HEK293T (cell line): ENCODE results near the gene CDK5RAP2.

Experiments used
- CTCF ChIA-PET: fragments of 350-600 bp; formaldehyde crosslinking; extraction: SDS; loops from one replicate; lab custom pipeline; 2021; ENCODE audit warnings: antibody characterized with exemption, inconsistent platforms; lab: Yijun Ruan, JAX
- POLR2A ChIA-PET: fragments of 350-600 bp; formaldehyde crosslinking; extraction: SDS; loops from one replicate; lab custom pipeline; 2020; ENCODE audit warnings: antibody characterized with exemption, inconsistent platforms; lab: Yijun Ruan, JAX
- DNase-seq: peaks from one replicate; pipeline ENCODE4 v3.0.0; 2012; ENCODE audit warnings: mixed read lengths; ENCODE audit errors: extremely low spot score
- ARNT ChIP-seq: fragments of 450-650 bp; IDR thresholded peaks from 2 replicates; pipeline ENCODE4 v1.6.1; 2017; ENCODE audit warnings: mild to moderate bottlenecking
- BHLHE40 ChIP-seq: fragments of 450-650 bp; IDR thresholded peaks from 2 replicates; pipeline ENCODE4 v1.6.1; 2016; ENCODE audit warnings: mild to moderate bottlenecking, moderate library complexity, borderline replicate concordance
- CTBP1 ChIP-seq: fragments of 450-650 bp; IDR thresholded peaks from 2 replicates; pipeline ENCODE4 v1.6.1; 2016; ENCODE audit warnings: borderline replicate concordance
- ELF4 ChIP-seq: fragments of 450-650 bp; IDR thresholded peaks from 2 replicates; pipeline ENCODE4 v1.6.1; 2017; ENCODE audit warnings: antibody characterized with exemption
- FOXA1 ChIP-seq: fragments of 450-650 bp; IDR thresholded peaks from 2 replicates; pipeline ENCODE4 v1.6.1; 2016; ENCODE audit warnings: mild to moderate bottlenecking
- FOXK2 ChIP-seq: fragments of 450-650 bp; IDR thresholded peaks from 2 replicates; pipeline ENCODE4 v1.6.1; 2016; ENCODE audit warnings: mild to moderate bottlenecking
- FOXM1 ChIP-seq: fragments of 450-650 bp; IDR thresholded peaks from 2 replicates; pipeline ENCODE4 v1.6.1; 2017; ENCODE audit warnings: mild to moderate bottlenecking, borderline replicate concordance
- HDGF ChIP-seq: fragments of 450-650 bp; IDR thresholded peaks from 2 replicates; pipeline ENCODE4 v1.6.1; 2017; ENCODE audit warnings: antibody characterized with exemption, borderline replicate concordance
- L3MBTL2 ChIP-seq: fragments of 450-650 bp; conservative IDR thresholded peaks from 2 replicates; pipeline ENCODE4 v1.6.1; 2016; ENCODE audit warnings: mild to moderate bottlenecking
- LEF1 ChIP-seq: fragments of 450-650 bp; IDR thresholded peaks from 2 replicates; pipeline ENCODE4 v1.6.1; 2017; ENCODE audit warnings: mild to moderate bottlenecking, borderline replicate concordance
- NFRKB ChIP-seq: fragments of 450-650 bp; IDR thresholded peaks from 2 replicates; pipeline ENCODE4 v1.6.1; 2016; ENCODE audit warnings: mild to moderate bottlenecking, moderate library complexity
- PKNOX1 ChIP-seq: fragments of 450-650 bp; IDR thresholded peaks from 2 replicates; pipeline ENCODE4 v1.6.1; 2016
- SP1 ChIP-seq: fragments of 450-650 bp; IDR thresholded peaks from 2 replicates; pipeline ENCODE4 v1.6.1; 2017
- SUZ12 ChIP-seq: fragments of 450-650 bp; IDR thresholded peaks from 2 replicates; pipeline ENCODE4 v1.6.1; 2016; ENCODE audit warnings: mild to moderate bottlenecking
- TARDBP ChIP-seq: fragments of 450-650 bp; IDR thresholded peaks from 2 replicates; pipeline ENCODE4 v1.6.1; 2016
- ZNF384 ChIP-seq: fragments of 450-650 bp; IDR thresholded peaks from 2 replicates; pipeline ENCODE4 v1.6.1; 2016

The CDK5RAP2 gene

GRCh38 chr9:120593250-120593954 lies 13.4 kb upstream of the CDK5RAP2 start:
- DNase-seq = no peak
- no peak for TF ChIP-seq NFRKB
- TF ChIP-seq L3MBTL2 = no peak
- no peak for TF ChIP-seq ZNF384
- no peak for TF ChIP-seq FOXK2
- TF ChIP-seq TARDBP = no peak
- TF ChIP-seq SP1 = no peak
- TF ChIP-seq FOXM1 = no peak
- TF ChIP-seq BHLHE40 = no peak
- no peak for TF ChIP-seq LEF1
- TF ChIP-seq PKNOX1 = no peak
- TF ChIP-seq SUZ12 = no peak
- no peak for TF ChIP-seq CTBP1
- ChIA-PET POLR2A (no interaction called here), CTCF (no interaction called here)

GRCh38 chr9:120592210-120592609 lies 12.2 kb upstream of the CDK5RAP2 start:
- ChIA-PET POLR2A (no interaction called here), CTCF (no interaction called here)
- DNase-seq = no peak
- TF ChIP-seq TARDBP = no peak
- no peak for TF ChIP-seq SUZ12
- TF ChIP-seq ELF4 = no peak
- TF ChIP-seq FOXA1 = no peak
- no peak for TF ChIP-seq FOXM1

GRCh38 chr9:120587328-120587727 lies 7.4 kb upstream of the CDK5RAP2 start:
- ChIA-PET POLR2A (no interaction called here), CTCF (no interaction called here)
- TF ChIP-seq ZNF384 = no peak
- no peak for DNase-seq

GRCh38 chr9:120583958-120584369 lies 4.0 kb upstream of the CDK5RAP2 start:
- ChIA-PET CTCF (no interaction called here), POLR2A (no interaction called here)
- DNase-seq = peak; percentile 32
- TF ChIP-seq FOXK2 (no peak), BHLHE40 (no peak), ELF4 (no peak), L3MBTL2 (no peak), TARDBP (no peak), ARNT (no peak), LEF1 (no peak), NFRKB (no peak), CTBP1 (no peak), ZNF384 (no peak), SUZ12 (no peak), PKNOX1 (no peak), SP1 (no peak), HDGF (no peak), FOXA1 (no peak), FOXM1 (no peak)

- POLR2A ChIA-PET = interaction anchor here (1.2 kb wide), 1 partner anchor 8 kb away, joined by 3 read pairs; no protein-coding TSS in a partner anchor
- DNase-seq = peak; percentile 22
- TF ChIP-seq TARDBP = no peak
- no peak for TF ChIP-seq SP1
- no peak for TF ChIP-seq SUZ12
- TF ChIP-seq ARNT = no peak
- TF ChIP-seq FOXM1 = no peak
- TF ChIP-seq ELF4 = no peak
- TF ChIP-seq BHLHE40 = no peak
- TF ChIP-seq FOXA1 = no peak
- no peak for TF ChIP-seq NFRKB
- TF ChIP-seq LEF1 = no peak
- no peak for TF ChIP-seq L3MBTL2
- TF ChIP-seq CTBP1 = no peak
- CTCF ChIA-PET = no interaction called here
These were observed 572 bp downstream of the CDK5RAP2 start for GRCh38 chr9:120579139-120580050.

GRCh38 chr9:120574473-120574872 lies 5.5 kb downstream of the CDK5RAP2 start:
- ChIA-PET POLR2A (no interaction called here), CTCF (no interaction called here)
- no peak for TF ChIP-seq FOXA1
- no peak for TF ChIP-seq FOXK2
- TF ChIP-seq ZNF384 = no peak
- TF ChIP-seq SUZ12 = no peak
- no peak for TF ChIP-seq SP1
- no peak for TF ChIP-seq PKNOX1
- no peak for TF ChIP-seq TARDBP
- no peak for TF ChIP-seq L3MBTL2
- TF ChIP-seq BHLHE40 = no peak
- no peak for TF ChIP-seq ARNT
- TF ChIP-seq NFRKB = no peak
- TF ChIP-seq LEF1 = no peak
- no peak for TF ChIP-seq CTBP1
- no peak for TF ChIP-seq FOXM1
- TF ChIP-seq ELF4 = no peak
- no peak for DNase-seq
